Endothelial cell of umbilical vein (primary cell): ENCODE results near the gene SLC25A17. TPM values are rescaled to one million over a fixed set of nuclear protein-coding genes. Genes with fewer than 3 reads are reported as not detected.

Experiments
- BruUV-seq: library from RNA; stranded (reverse); fragments of 400-500 nt; replicated peaks from 2 replicates; lab custom pipeline; 2021; lab: Mats Ljungman, UMichigan
- CTCF ChIA-PET: fragments of 300-600, 350-600 bp; sonication (Branson Sonifier 250); formaldehyde crosslinking; loops from one replicate; lab custom pipeline; 2021; ENCODE audit warnings: antibody characterized with exemption, inconsistent platforms; lab: Charles Lee
- POLR2A ChIA-PET: fragments of 300-600, 350-600 bp; sonication (Branson Sonifier 250); formaldehyde crosslinking; loops from one replicate; lab custom pipeline; 2021; ENCODE audit warnings: antibody characterized with exemption, inconsistent platforms; lab: Charles Lee
- DNase-seq: peaks from one replicate; pipeline ENCODE4 v3.0.0-alpha.2; 2011; ENCODE audit warnings: low read depth, low spot score
- FAIRE-seq: peaks from 2 replicates; lab custom pipeline; 2011; peaks lifted over from hg19 to GRCh38; lab: Jason Lieb, UNC
- H2AFZ ChIP-seq: 2 replicates; pipeline ENCODE4 v1.6.0; 2012; ENCODE audit warnings: low read depth, low read length, control low read depth, inconsistent platforms
- H3K27ac ChIP-seq: 2 replicates; pipeline ENCODE4 v1.5.1; 2011; ENCODE audit warnings: low read depth, mild to moderate bottlenecking, control low read depth, low read length, moderate library complexity; ENCODE audit not compliant: insufficient read depth
- H3K27me3 ChIP-seq, 2 experiments: 2 replicates each; pipeline versions ENCODE4 v1.6.0 to v1.6.1; 2011; ENCODE audit warnings: low read length in 2 of 2, mixed read lengths in 1 of 2; ENCODE audit not compliant: control insufficient read depth in 2 of 2, insufficient read depth in 2 of 2
- H3K36me3 ChIP-seq, 2 experiments: 2 replicates in 1 of 2; 3 replicates in 1 of 2; pipeline ENCODE4 v1.5.1; 2011; ENCODE audit warnings: low read length in 2 of 2, mild to moderate bottlenecking in 1 of 2, moderate library complexity in 1 of 2; ENCODE audit not compliant: control insufficient read depth in 2 of 2, insufficient read depth in 2 of 2; ENCODE audit errors: extremely low read depth in 1 of 2
- H3K4me1 ChIP-seq: 3 replicates; pipeline ENCODE4 v1.5.1; 2011; ENCODE audit warnings: mild to moderate bottlenecking, low read length; ENCODE audit not compliant: control insufficient read depth, insufficient read depth; ENCODE audit errors: extremely low read depth
- H3K4me2 ChIP-seq: 2 replicates; pipeline ENCODE4 v1.6.1; 2011; ENCODE audit warnings: low read length, control low read depth, mixed read lengths; ENCODE audit not compliant: insufficient read depth
- H3K4me3 ChIP-seq, 3 experiments: fragments of 200-600 bp in 1 of 3; sonication (generic), shearing (Covaris generic) in 1 of 3; replicated peaks in 1 of 3; 2 replicates each; pipeline ENCODE4 v1.5.1; 2011 to 2016; ENCODE audit warnings: control low read depth in 3 of 3, low read length in 3 of 3, mild to moderate bottlenecking in 2 of 3, inconsistent platforms in 1 of 3, low read depth in 1 of 3, moderate library complexity in 1 of 3; ENCODE audit not compliant: insufficient read depth in 1 of 3
- H3K79me2 ChIP-seq: 2 replicates; pipeline ENCODE4 v1.6.0; 2012; ENCODE audit warnings: low read length, inconsistent platforms; ENCODE audit not compliant: control insufficient read depth, insufficient read depth
- H3K9ac ChIP-seq: replicated peaks from 2 replicates; pipeline ENCODE3; 2011; ENCODE audit warnings: low read length, control low read depth; ENCODE audit not compliant: insufficient read depth; ENCODE audit errors: extremely low read depth
- H3K9me1 ChIP-seq: replicated peaks from 3 replicates; pipeline ENCODE4 v1.6.0; 2011; ENCODE audit warnings: mild to moderate bottlenecking, low read length; ENCODE audit not compliant: control insufficient read depth, insufficient read depth; ENCODE audit errors: extremely low read depth
- H3K9me3 ChIP-seq: replicated peaks from 2 replicates; pipeline ENCODE4 v1.5.1; 2012; ENCODE audit warnings: low read length, inconsistent platforms; ENCODE audit not compliant: control insufficient read depth, insufficient read depth
- H4K20me1 ChIP-seq: replicated peaks from 2 replicates; pipeline ENCODE3; 2011; ENCODE audit warnings: mild to moderate bottlenecking, low read length; ENCODE audit not compliant: control insufficient read depth, insufficient read depth; ENCODE audit errors: extremely low read depth
- EZH2 ChIP-seq: IDR thresholded peaks from 2 replicates; pipeline ENCODE4 v1.6.1; 2012; ENCODE audit warnings: borderline replicate concordance, low read depth, mild to moderate bottlenecking, moderate library complexity, low read length, inconsistent platforms; ENCODE audit not compliant: severe bottlenecking
- FOS ChIP-seq: IDR thresholded peaks from 2 replicates; pipeline ENCODE4 v1.6.1; 2011; ENCODE audit warnings: mild to moderate bottlenecking, low read length, moderate library complexity, borderline replicate concordance; ENCODE audit not compliant: insufficient read depth
- GATA2 ChIP-seq: IDR thresholded peaks from 2 replicates; pipeline ENCODE4 v1.7.0; 2011; ENCODE audit warnings: low read depth, mild to moderate bottlenecking, moderate library complexity, mixed read lengths, low read length; ENCODE audit not compliant: insufficient read length, insufficient read depth
- JUN ChIP-seq: IDR thresholded peaks from 2 replicates; pipeline ENCODE4 v1.6.1; 2011; ENCODE audit warnings: borderline replicate concordance, low read depth; ENCODE audit not compliant: insufficient read length, insufficient read depth
- MYC ChIP-seq: IDR thresholded peaks from one replicate; pipeline ENCODE4 v1.6.1; 2011; ENCODE audit warnings: mild to moderate bottlenecking, low read depth, low read length
- POLR2A ChIP-seq: IDR thresholded peaks from 2 replicates; pipeline ENCODE4 v1.6.1; 2012; ENCODE audit warnings: low read depth, mild to moderate bottlenecking, control low read depth, low read length
- POLR2AphosphoS5 ChIP-seq: IDR thresholded peaks from 2 replicates; pipeline ENCODE4 v1.6.1; 2012; ENCODE audit warnings: low read depth, mild to moderate bottlenecking, control low read depth, low read length, moderate library complexity; ENCODE audit not compliant: insufficient read depth
- dilution Hi-C: fragments of 300-500 bp; cut with MboI; formaldehyde crosslinking; loops from one replicate; pipeline ENCODE4 v1.15.0; 2019; ENCODE audit warnings: low sequenced_read_pairs; ENCODE audit not compliant: extremely low pct_ligation_motif_present
- intact Hi-C: fragments of 100-400 bp; cut with micrococcal nuclease; formaldehyde crosslinking; loops from one replicate; pipeline ENCODE4 v1.10.0; 2022
- polyA plus RNA-seq, 4 experiments: library from polyadenylated mRNA; depleted of rRNA in 3 of 4; stranded (reverse) in 3 of 4; unstranded in 1 of 4; fragments of >200 nt; gene quantifications; 2 replicates each; pipeline versions ENCODE4 v1.2.1 to v1.2.3, GENCODE V29; 2011 to 2012; ENCODE audit warnings: missing spikeins in 1 of 4
- total RNA-seq: library from RNA; stranded (reverse); gene quantifications from 2 replicates; pipeline ENCODE4 v1.2.3, GENCODE V29; 2021
- TF ChIP-seq, protein P1 (sequence below), 2 donors: IDR thresholded peaks; 1 replicate in 1 of 2; 2 replicates in 1 of 2; pipeline ENCODE4 v1.5.1; 2011; ENCODE audit warnings: low read length in 2 of 2, mild to moderate bottlenecking in 2 of 2, moderate library complexity in 2 of 2, control low read depth in 1 of 2, inconsistent platforms in 1 of 2, low read depth in 1 of 2; ENCODE audit not compliant: insufficient read depth in 1 of 2; ENCODE audit errors: extremely low read depth in 1 of 2
- TF ChIP-seq, protein P2 (sequence below): IDR thresholded peaks from 2 replicates; pipeline ENCODE4 v1.6.1; 2011; ENCODE audit not compliant: insufficient read depth, insufficient read length

SLC25A17 gene
- total and polyA plus RNA-seq, 2 donors (not counting 3 experiments of a cell fraction or from before 2014, with no cell fraction given) = 12.2 to 25.8 TPM

GRCh38 chr22:40727964-40728615 lies 91.1 kb downstream of the SLC25A17 start:
- Histone ChIP-seq H3K27me3 (no peaks in the 10 kb centered on the region), H3K9me3 (no peaks in the 10 kb centered on the region), H3K9ac (no peak overlapping the region), H3K36me3 (no peaks in the 10 kb centered on the region), H3K9me1 (no peaks in the 10 kb centered on the region), H3K79me2 (no peaks in the 10 kb centered on the region), H4K20me1 (no peaks in the 10 kb centered on the region), H3K4me2 (no peak overlapping the region), H3K4me3 (no peak overlapping the region), H2AFZ (no peak overlapping the region), H3K27ac (no peak overlapping the region), H3K4me1 (no peaks in the 10 kb centered on the region)
- FAIRE-seq (no peak), DNase-seq (no peak)
- dilution Hi-C loops = no loop called here
- CTCF ChIA-PET = interaction anchor here (0.8 to 1.1 kb wide), 3 partner anchors 8 to 30 kb away, joined by 3 to 4 read pairs (median 4); no protein-coding TSS in a partner anchor
- intact Hi-C loops = no loop called here
- no TSS peak for BruUV-seq
- TF ChIP-seq POLR2AphosphoS5 (no peak), FOS (no peak), EZH2 (no peak), JUN (no peak), POLR2A (no peak), GATA2 (no peak), MYC (no peak)
- TF ChIP-seq, protein P1, sequence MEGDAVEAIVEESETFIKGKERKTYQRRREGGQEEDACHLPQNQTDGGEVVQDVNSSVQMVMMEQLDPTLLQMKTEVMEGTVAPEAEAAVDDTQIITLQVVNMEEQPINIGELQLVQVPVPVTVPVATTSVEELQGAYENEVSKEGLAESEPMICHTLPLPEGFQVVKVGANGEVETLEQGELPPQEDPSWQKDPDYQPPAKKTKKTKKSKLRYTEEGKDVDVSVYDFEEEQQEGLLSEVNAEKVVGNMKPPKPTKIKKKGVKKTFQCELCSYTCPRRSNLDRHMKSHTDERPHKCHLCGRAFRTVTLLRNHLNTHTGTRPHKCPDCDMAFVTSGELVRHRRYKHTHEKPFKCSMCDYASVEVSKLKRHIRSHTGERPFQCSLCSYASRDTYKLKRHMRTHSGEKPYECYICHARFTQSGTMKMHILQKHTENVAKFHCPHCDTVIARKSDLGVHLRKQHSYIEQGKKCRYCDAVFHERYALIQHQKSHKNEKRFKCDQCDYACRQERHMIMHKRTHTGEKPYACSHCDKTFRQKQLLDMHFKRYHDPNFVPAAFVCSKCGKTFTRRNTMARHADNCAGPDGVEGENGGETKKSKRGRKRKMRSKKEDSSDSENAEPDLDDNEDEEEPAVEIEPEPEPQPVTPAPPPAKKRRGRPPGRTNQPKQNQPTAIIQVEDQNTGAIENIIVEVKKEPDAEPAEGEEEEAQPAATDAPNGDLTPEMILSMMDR (IDR thresholded peaks at IDR 0.05; ENCODE audit: extremely low read depth in 1 of 2, insufficient read depth in 1 of 2, low read depth in 1 of 2, low read length in 2 of 2) = no peak
- TF ChIP-seq, protein P2, sequence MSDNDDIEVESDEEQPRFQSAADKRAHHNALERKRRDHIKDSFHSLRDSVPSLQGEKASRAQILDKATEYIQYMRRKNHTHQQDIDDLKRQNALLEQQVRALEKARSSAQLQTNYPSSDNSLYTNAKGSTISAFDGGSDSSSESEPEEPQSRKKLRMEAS = no peak
- POLR2A ChIA-PET = no interaction called here
